Choroid plexus epithelial cell (primary cell): ENCODE measurements around the gene C21orf58.

ENCODE experiments used
- DNase-seq: peaks from one replicate; pipeline ENCODE4 v3.0.0-alpha.2; 2010; ENCODE audit warnings: low read depth
- H3K4me3 ChIP-seq: 2 replicates; pipeline ENCODE4 v1.5.1; 2011; ENCODE audit warnings: low read depth, mild to moderate bottlenecking, control low read depth, low read length, moderate library complexity
- TF ChIP-seq, protein P1 (sequence below): conservative IDR thresholded peaks from 2 replicates; pipeline ENCODE4 v1.5.1; 2011; ENCODE audit warnings: low read depth, mild to moderate bottlenecking, control low read depth, inconsistent platforms, low read length, moderate library complexity

C21orf58 gene

DNA sequence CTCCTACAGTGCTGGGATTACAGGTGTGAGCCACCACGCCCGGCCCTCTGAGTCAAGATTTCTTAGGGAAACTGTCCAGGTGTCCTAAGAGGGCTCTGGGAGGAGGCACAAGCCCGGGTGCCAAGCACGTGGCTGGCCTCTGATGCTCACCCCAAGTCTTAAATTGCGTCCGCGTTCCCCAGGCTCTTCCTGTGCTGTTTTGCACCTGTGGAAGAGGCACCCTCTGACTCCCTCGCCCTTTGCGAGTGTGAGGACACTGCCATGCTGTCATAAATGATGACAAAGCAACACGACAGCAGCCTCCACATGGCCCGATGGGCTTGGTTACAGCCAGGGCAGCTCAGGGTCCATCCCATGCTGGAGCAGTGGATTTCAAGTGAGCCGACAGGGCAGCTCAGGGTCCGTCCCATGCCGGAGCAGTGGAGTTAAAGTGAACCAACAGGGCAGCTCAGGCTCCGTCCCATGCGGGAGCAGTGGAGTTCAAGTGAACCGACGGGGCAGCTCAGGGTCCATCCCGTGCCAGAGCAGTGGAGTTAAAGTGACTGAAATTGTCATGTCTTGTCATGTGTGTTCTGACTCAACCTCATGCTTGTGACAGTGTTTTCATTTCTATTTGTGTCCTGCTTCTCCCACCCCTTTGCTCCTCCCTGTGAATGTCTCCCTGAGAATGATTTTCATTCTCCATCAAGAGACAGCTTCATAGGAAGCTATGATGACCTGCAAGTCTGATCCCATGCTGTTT lies 34.2 kb upstream of the C21orf58 start:
- no peak for DNase-seq
- TF ChIP-seq, protein P1, sequence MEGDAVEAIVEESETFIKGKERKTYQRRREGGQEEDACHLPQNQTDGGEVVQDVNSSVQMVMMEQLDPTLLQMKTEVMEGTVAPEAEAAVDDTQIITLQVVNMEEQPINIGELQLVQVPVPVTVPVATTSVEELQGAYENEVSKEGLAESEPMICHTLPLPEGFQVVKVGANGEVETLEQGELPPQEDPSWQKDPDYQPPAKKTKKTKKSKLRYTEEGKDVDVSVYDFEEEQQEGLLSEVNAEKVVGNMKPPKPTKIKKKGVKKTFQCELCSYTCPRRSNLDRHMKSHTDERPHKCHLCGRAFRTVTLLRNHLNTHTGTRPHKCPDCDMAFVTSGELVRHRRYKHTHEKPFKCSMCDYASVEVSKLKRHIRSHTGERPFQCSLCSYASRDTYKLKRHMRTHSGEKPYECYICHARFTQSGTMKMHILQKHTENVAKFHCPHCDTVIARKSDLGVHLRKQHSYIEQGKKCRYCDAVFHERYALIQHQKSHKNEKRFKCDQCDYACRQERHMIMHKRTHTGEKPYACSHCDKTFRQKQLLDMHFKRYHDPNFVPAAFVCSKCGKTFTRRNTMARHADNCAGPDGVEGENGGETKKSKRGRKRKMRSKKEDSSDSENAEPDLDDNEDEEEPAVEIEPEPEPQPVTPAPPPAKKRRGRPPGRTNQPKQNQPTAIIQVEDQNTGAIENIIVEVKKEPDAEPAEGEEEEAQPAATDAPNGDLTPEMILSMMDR = no peak
- H3K4me3 ChIP-seq = no peak overlapping the region

DNA sequence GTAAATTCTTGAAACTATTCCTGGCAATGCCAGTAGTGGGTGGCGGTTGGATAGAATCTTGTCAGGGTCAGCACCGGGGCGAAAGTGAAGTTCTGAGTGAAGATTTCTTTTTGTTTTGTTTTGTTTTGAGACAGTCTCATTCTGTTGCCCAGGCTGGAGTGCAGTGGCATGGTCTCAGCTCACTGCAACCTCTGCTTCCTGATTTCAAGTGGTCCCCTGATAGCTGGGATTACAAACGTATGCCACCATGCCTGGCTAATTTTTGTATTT lies 33.6 kb upstream of the C21orf58 start:
- no peak overlapping the region for H3K4me3 ChIP-seq
- no peak for DNase-seq
- TF ChIP-seq, protein P1 = no peak

DNA sequence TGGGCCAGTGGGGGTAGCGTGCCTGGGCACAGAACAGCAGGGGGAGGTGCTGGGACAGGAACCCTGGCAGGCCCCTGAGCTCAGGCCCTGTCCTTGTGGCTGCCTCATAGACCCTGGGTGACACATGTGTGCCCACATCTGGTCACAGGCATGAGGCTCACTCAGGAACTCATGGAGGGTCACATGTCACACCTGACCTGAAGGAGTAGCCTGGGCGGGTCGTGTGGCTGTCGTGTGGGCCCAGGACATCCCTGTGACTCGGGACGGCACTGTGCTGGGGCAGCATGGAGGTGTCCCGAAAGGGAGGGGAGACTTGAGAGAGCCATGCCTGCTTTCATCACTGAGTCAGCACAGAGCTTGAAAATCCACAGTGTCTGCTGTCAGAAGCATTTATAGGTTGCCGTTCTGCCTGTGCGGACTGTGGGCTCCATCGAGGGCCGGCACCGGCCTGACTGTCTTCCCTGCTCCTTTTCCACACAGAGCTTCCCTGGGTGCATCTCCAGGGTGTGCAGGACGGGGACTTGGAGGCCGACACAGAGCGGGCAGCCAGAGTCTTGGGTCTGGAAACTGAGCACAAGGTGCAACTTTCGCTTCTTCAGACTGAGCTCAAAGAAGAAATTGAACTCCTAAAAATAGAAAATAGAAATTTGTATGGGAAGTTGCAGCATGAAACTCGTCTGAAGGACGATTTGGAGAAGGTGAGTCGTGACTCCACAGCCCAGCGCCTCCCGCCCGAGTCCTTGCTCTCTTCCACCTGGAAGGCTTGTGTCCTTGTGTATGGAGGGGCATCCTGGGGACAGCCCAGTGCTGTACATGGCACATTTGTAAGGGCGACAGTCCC lies 33.0 kb upstream of the C21orf58 start:
- H3K4me3 ChIP-seq = no peak overlapping the region
- TF ChIP-seq, protein P1 = no peak
- no peak for DNase-seq

- no peak for DNase-seq
- TF ChIP-seq, protein P1 = no peak
- no peak overlapping the region for H3K4me3 ChIP-seq
Observed at GRCh38 chr21:46356005-46356338, 32.3 kb upstream of the C21orf58 start.

- no peak for DNase-seq
- no peak overlapping the region for H3K4me3 ChIP-seq
- TF ChIP-seq, protein P1 = no peak
Observed at GRCh38 chr21:46355161-46356004, 31.7 kb upstream of the C21orf58 start.

DNA sequence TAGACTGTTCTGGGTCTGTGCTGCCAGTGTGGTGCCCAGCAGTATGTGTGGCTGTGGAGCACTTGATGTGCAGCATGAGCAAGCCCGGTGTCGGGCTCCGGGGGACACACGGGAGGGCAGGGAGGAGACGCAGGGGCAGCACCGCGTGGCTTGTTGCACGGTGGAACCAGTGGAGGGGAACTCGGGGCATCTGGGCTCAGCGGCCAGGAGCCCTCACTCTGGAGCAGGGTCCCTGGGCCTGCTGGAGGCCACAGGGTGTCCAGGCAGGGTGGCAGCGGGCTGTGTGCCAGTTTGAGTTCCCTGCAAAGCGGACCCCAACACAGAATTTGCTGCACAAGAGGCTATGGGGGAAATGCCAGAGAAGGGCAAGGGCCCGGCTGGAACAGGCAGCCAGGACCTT lies 30.8 kb upstream of the C21orf58 start:
- H3K4me3 ChIP-seq = no peak overlapping the region
- TF ChIP-seq, protein P1 = no peak
- DNase-seq = no peak
